Thoracic aorta (tissue), 2 donors: ENCODE data around the gene NFILZ. TPM values are rescaled to one million over a fixed set of nuclear protein-coding genes. Genes with fewer than 3 reads are reported as not detected.
"Not testable (repeated sequence)": the region's sequence is repeated elsewhere in the genome, so short reads cannot be mapped to it uniquely, and the experiment has no call there.

Source experiments
- ATAC-seq: fragments of 150-250 bp; one replicate; pipeline ENCODE4 v1.8.0; 2017; ENCODE audit warnings: low read depth; ENCODE audit not compliant: insufficient number of reproducible peaks, low FRiP score
- DNase-seq: peaks from one replicate; pipeline ENCODE4 v3.0.0-alpha.2; 2020; ENCODE audit warnings: low spot score
- H3K27ac ChIP-seq, 2 donors: fragments of 200-600 bp; sonication (generic); 1 replicate in 1 of 2; 2 replicates in 1 of 2; pipeline ENCODE4 v1.5.1; 2016; ENCODE audit warnings: mild to moderate bottlenecking in 2 of 2, moderate library complexity in 2 of 2
- H3K27me3 ChIP-seq: fragments of 200-600 bp; sonication (generic); replicated peaks from 2 replicates; pipeline ENCODE4 v1.6.0; 2016; ENCODE audit warnings: mild to moderate bottlenecking; ENCODE audit not compliant: insufficient read depth
- H3K36me3 ChIP-seq: fragments of 200-600 bp; sonication (generic); one replicate; pipeline ENCODE4 v1.5.1; 2016
- H3K4me1 ChIP-seq, 2 donors: fragments of 200-600 bp; sonication (generic); 1 replicate in 1 of 2; 2 replicates in 1 of 2; pipeline versions ENCODE4 v1.5.1 to v1.6.0; 2016; ENCODE audit warnings: low read depth in 2 of 2, mild to moderate bottlenecking in 1 of 2; ENCODE audit not compliant: control insufficient read depth in 1 of 2
- H3K4me3 ChIP-seq: fragments of 200-600 bp; sonication (generic); 2 replicates; pipeline ENCODE4 v1.5.1; 2016; ENCODE audit warnings: mild to moderate bottlenecking
- H3K9me3 ChIP-seq: fragments of 200-600 bp; sonication (generic); 2 replicates; pipeline ENCODE4 v1.5.1; 2016
- total RNA-seq, 2 donors: library from RNA; depleted of rRNA; stranded (reverse); fragments of >200 nt; gene quantifications; one replicate each; pipeline versions ENCODE4 v1.1.0 to v1.2.3, GENCODE V29; 2016
- TF ChIP-seq, protein P1 (sequence below): fragments of 200-600 bp; sonication (generic); IDR thresholded peaks from one replicate; pipeline ENCODE4 v1.5.1; 2019; ENCODE audit warnings: antibody characterized with exemption

The NFILZ gene
- total RNA-seq, 2 donors from 2014 or later, result not detected

DNA sequence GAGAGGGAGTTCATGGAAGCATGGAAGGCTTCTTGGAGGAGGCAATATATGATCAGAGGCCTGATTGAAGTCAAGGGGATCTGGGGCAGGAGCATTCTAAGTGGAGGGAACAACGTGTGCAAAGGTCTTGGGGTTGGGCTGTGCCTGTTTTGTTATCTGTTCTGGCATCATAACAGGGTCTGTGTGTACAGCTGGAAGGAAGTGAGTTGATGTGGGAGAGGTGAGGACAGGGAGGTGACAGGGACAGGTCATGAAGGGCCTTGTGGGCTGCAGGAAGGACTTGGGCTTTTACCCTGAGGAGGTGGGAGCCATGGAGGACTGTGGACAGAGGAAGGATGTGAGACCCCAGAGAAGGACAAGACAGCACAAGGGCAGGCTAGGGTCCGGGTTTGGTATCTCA lies 1.2 kb upstream of the NFILZ start:
- no peaks in the 10 kb centered on the region for H3K36me3 ChIP-seq
- H3K27ac ChIP-seq, result no peak overlapping the region
- peaks cover 4% of the 10 kb centered on the region for H3K9me3 ChIP-seq
- TF ChIP-seq, protein P1, sequence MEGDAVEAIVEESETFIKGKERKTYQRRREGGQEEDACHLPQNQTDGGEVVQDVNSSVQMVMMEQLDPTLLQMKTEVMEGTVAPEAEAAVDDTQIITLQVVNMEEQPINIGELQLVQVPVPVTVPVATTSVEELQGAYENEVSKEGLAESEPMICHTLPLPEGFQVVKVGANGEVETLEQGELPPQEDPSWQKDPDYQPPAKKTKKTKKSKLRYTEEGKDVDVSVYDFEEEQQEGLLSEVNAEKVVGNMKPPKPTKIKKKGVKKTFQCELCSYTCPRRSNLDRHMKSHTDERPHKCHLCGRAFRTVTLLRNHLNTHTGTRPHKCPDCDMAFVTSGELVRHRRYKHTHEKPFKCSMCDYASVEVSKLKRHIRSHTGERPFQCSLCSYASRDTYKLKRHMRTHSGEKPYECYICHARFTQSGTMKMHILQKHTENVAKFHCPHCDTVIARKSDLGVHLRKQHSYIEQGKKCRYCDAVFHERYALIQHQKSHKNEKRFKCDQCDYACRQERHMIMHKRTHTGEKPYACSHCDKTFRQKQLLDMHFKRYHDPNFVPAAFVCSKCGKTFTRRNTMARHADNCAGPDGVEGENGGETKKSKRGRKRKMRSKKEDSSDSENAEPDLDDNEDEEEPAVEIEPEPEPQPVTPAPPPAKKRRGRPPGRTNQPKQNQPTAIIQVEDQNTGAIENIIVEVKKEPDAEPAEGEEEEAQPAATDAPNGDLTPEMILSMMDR, result no peak
- H3K27me3 ChIP-seq, result no peaks in the 10 kb centered on the region
- H3K4me3 ChIP-seq, result no peak overlapping the region
- peaks cover 7 to 16% of the 10 kb centered on the region in 2 donors for H3K4me1 ChIP-seq
- DNase-seq, result no peak
- ATAC-seq, result no peak

DNA sequence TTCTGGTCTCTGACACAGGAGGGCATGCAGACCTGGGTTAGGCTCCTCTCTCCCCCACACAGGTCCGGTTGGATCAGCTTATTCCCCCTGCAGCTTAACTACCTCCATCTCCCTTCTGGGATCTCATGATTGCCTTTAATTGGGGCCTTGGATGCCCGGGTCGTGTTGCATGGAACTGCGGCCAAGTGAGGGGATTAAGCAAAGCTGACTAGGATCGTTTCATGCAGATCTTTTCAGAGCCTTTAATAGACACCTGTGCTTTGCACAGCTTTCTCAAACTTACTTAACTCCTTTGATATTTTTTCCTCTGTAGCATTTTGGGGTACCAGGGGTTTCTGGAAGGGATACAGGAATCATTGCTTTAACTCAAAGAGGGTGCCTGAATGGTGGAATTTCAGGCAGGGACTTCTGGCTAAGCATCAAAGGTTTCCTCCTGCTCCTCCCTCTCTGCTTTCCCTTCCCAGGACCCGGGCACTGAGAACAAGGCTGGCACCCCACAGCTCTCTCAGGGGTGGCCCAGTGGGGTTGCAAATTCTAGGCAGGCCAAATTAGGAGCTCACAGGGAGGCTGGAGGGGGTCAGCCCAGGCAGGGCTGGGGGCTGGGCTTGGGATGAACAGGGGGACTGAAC lies 477 bp downstream of the NFILZ start:
- DNase-seq, result no peak
- no peaks in the 10 kb centered on the region for H3K27me3 ChIP-seq
- H3K36me3 ChIP-seq, result no peaks in the 10 kb centered on the region
- peaks cover 4% of the 10 kb centered on the region for H3K9me3 ChIP-seq
- no peak overlapping the region for H3K4me3 ChIP-seq
- H3K4me1 ChIP-seq, result peaks cover 7 to 16% of the 10 kb centered on the region in 2 donors
- H3K27ac ChIP-seq, result peak overlapping the region; percentile 68 to 81
- TF ChIP-seq, protein P1, result no peak
- ATAC-seq, result no peak

DNA sequence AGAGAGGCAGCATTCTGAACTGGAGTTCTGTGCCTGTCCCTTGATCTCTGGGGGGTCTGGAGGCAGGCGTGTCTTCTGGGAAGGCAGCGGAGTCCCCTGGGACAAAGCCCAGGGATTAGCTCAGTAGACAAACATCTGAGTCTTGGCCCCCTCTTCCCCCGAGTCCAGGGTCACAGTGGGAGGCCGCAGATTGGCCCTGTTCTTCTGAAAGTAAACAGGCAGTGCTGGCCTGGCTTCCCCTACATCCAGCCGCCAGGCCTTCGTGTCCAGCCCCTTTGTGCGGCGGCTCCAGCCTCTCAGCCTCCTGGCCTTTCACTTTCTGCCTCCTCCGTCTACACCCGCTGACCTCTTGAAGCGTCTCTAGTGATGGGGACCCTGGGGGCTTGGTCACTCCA lies 989 bp downstream of the NFILZ start:
- Histone ChIP-seq H3K36me3 (no peaks in the 10 kb centered on the region), H3K27me3 (no peaks in the 10 kb centered on the region), H3K4me3 (no peak overlapping the region), H3K27ac (peak overlapping the region; percentile 68 to 81), H3K4me1 (peaks cover 7 to 16% of the 10 kb centered on the region in 2 donors), H3K9me3 (peaks cover 4% of the 10 kb centered on the region)
- ATAC-seq, result peak; percentile 63
- TF ChIP-seq, protein P1, result no peak
- peak; percentile 35 for DNase-seq

DNA sequence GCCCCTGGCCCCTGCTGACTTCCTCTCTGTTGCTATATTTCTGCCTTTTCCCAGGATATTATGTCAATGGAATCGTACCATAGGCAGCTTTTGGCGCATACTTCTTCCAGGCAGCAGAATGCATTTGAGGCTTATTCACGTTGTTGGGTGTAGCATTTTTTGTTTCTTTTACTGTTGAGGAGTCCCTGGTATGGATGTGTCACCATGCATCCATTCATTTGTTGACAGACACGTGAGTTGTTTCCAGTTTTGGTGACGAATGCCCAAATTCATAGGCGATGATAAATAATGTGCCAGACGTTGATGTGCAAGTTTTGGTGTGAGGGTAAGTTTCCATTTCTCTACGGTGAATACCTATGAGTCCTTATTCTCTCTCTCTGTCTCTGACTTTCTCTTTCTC lies 5.0 kb downstream of the NFILZ start:
- ATAC-seq (no peak), DNase-seq (no peak)
- H3K4me3 ChIP-seq, result no peak overlapping the region
- no peak overlapping the region for H3K27ac ChIP-seq
- TF ChIP-seq, protein P1, result no peak
- H3K27me3 ChIP-seq, result no peaks in the 10 kb centered on the region
- H3K36me3 ChIP-seq, result no peaks in the 10 kb centered on the region
- peaks cover 19 to 36% of the 10 kb centered on the region in 2 donors for H3K4me1 ChIP-seq
- peaks cover 2% of the 10 kb centered on the region for H3K9me3 ChIP-seq

DNA sequence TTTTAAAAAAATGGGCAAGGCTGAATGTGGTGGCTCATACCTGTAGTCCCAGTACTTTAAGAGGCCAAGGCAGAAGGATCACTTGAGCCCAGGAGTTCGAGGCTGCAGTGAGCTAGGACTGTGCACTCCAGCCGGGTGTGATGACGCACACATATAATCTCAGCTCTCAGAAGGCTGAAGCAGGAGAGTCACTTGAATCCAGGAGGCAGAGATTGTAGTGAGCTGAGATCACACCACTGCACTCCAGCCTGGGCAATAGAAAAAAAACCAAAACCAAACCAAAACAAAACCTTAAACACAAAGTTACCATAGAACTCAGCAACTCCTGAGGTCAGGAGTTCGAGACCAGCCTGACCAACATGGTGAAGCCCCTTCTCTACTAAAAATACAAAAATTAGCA lies 6.6 kb downstream of the NFILZ start:
- H3K36me3 ChIP-seq, result not testable (repeated sequence)

DNA sequence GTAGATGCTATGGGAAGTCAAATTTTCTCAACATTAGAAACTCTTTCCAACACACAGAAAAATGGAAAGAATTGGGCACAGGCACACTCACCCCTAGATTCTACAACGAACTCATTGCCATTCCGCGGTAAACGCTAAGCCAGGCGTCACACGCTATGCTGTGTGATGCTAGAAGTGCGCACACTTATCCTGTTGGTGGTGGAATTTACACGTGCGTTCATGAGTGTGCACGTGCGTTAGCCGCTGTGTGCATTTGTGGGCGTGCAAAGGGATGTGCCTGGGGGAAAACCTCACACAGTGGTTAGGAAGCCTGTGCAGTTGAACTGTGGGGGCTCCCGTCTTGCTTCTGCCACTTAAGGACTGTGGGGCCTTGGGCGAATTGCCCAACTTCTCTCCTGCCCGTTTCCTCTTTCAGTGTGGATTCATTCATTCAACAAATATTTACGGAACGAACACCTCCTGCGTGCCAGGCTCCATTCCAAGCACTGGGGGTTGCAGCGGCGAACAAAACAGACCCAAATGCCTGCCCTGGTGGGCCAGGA lies 7.7 kb downstream of the NFILZ start:
- H3K27me3 ChIP-seq, result no peaks in the 10 kb centered on the region
- H3K36me3 ChIP-seq, result no peaks in the 10 kb centered on the region
- no peak for ATAC-seq
- peaks cover 12 to 27% of the 10 kb centered on the region in 2 donors for H3K4me1 ChIP-seq
- peak overlapping the region; percentile 11 for H3K4me3 ChIP-seq
- DNase-seq, result no peak
- H3K9me3 ChIP-seq, result no peaks in the 10 kb centered on the region
- TF ChIP-seq, protein P1, result no peak
- H3K27ac ChIP-seq, result no peak overlapping the region

More for the DNA sequence above, 6.6 kb downstream of the NFILZ start:
- not testable (repeated sequence) for H3K4me3 ChIP-seq, DNase-seq, H3K9me3 ChIP-seq, H3K27me3 ChIP-seq, H3K27ac ChIP-seq
- ATAC-seq, result peak; percentile 33
- peaks cover 12 to 30% of the 10 kb centered on the region in 2 donors for H3K4me1 ChIP-seq
